GM12878 (cell line): ENCODE data around the gene PTPRH. TPM values are rescaled to one million over a fixed set of nuclear protein-coding genes. Genes with fewer than 3 reads are reported as not detected.

Experiments
- ATAC-seq: fragments of 200-7000 bp; cut with Tn5 transposase; 3 replicates; pipeline ENCODE4 v1.9.1; 2020; ENCODE audit warnings: mild to moderate bottlenecking, moderate library complexity
- BruUV-seq: library from RNA; stranded (reverse); fragments of 400-500 nt; replicated peaks from 2 replicates; lab custom pipeline; 2021; lab: Mats Ljungman, UMichigan
- CTCF ChIA-PET: fragments of 300-600 bp; sonication (Branson Sonifier 250); formaldehyde crosslinking; extraction: SDS; loops from one replicate; lab custom pipeline; 2021; ENCODE audit warnings: inconsistent platforms; lab: Yijun Ruan, JAX
- POLR2A ChIA-PET: fragments of 350-600 bp; formaldehyde crosslinking; extraction: SDS; loops from one replicate; lab custom pipeline; 2021; ENCODE audit warnings: inconsistent platforms; lab: Charles Lee
- RAD21 ChIA-PET: fragments of 300-600 bp; sonication (Branson Sonifier 250); formaldehyde crosslinking; loops from one replicate; lab custom pipeline; 2023; ENCODE audit warnings: antibody characterized with exemption; ENCODE audit not compliant: unreplicated experiment; lab: Charles Lee
- SMC1A ChIA-PET: fragments of 300-600 bp; sonication (Branson Sonifier 250); formaldehyde crosslinking; loops from one replicate; lab custom pipeline; 2023; ENCODE audit not compliant: unreplicated experiment, uncharacterized antibody; lab: Charles Lee
- DNase-seq: peaks from one replicate; pipeline ENCODE4 v3.0.0-alpha.2; 2011; ENCODE audit warnings: low read depth, low spot score
- FAIRE-seq: peaks from 3 replicates; lab custom pipeline; 2011; peaks lifted over from hg19 to GRCh38; lab: Jason Lieb, UNC
- H2AFZ ChIP-seq: 2 replicates; pipeline ENCODE4 v1.6.0; 2011; ENCODE audit warnings: low read depth, low read length, control low read depth; ENCODE audit not compliant: control insufficient read depth
- H3K27ac ChIP-seq: 2 replicates; pipeline ENCODE4 v1.5.1; 2011; ENCODE audit warnings: control low read depth; ENCODE audit not compliant: control insufficient read depth, insufficient read depth
- H3K27me3 ChIP-seq, 2 experiments: replicated peaks in 1 of 2; 2 replicates each; pipeline versions ENCODE4 v1.6.0 to v1.6.1; 2011; ENCODE audit warnings: low read length in 1 of 2; ENCODE audit not compliant: control insufficient read depth in 2 of 2, insufficient read depth in 2 of 2
- H3K36me3 ChIP-seq, 2 experiments: 2 replicates each; pipeline ENCODE4 v1.5.1; 2011; ENCODE audit warnings: low read length in 1 of 2; ENCODE audit not compliant: control insufficient read depth in 2 of 2, insufficient read depth in 2 of 2
- H3K4me1 ChIP-seq: 2 replicates; pipeline ENCODE4 v1.6.1; 2011; ENCODE audit warnings: mild to moderate bottlenecking, low read length, moderate library complexity, mixed read lengths; ENCODE audit not compliant: control insufficient read depth, insufficient read depth
- H3K4me2 ChIP-seq: 2 replicates; pipeline ENCODE4 v1.6.0; 2011; ENCODE audit warnings: control low read depth; ENCODE audit not compliant: control insufficient read depth, insufficient read depth
- H3K4me3 ChIP-seq: fragments of 200-600 bp; sonication (generic); 2 replicates; pipeline ENCODE4 v1.5.1; 2016
- H3K79me2 ChIP-seq: 2 replicates; pipeline ENCODE4 v1.6.0; 2011; ENCODE audit warnings: low read length; ENCODE audit not compliant: control insufficient read depth, insufficient read depth
- H3K9ac ChIP-seq: 2 replicates; pipeline ENCODE4 v1.8.0; 2011; ENCODE audit warnings: low read length, control low read depth, mixed read lengths; ENCODE audit not compliant: control insufficient read depth, insufficient read depth
- H3K9me3 ChIP-seq: replicated peaks from 3 replicates; pipeline ENCODE4 v1.5.1; 2011; ENCODE audit warnings: mild to moderate bottlenecking, low read length; ENCODE audit not compliant: control insufficient read depth, insufficient read depth
- H4K20me1 ChIP-seq: 2 replicates; pipeline ENCODE4 v1.6.0; 2011; ENCODE audit not compliant: control insufficient read depth, insufficient read depth
- CBX3 ChIP-seq: fragments of 200-600 bp; sonication (generic); IDR thresholded peaks from 2 replicates; pipeline ENCODE4 v1.6.1; 2016; ENCODE audit warnings: low read depth, borderline replicate concordance
- CTCF ChIP-seq, 3 experiments: IDR thresholded peaks in 2 of 3; conservative IDR thresholded peaks in 1 of 3; 2 replicates each; pipeline ENCODE4 v1.5.1; 2011; ENCODE audit warnings: low read depth in 3 of 3, low read length in 3 of 3, mild to moderate bottlenecking in 3 of 3, control low read depth in 2 of 3, moderate library complexity in 2 of 3, inconsistent platforms in 1 of 3, mixed read lengths in 1 of 3; ENCODE audit not compliant: control insufficient read depth in 2 of 3, insufficient read depth in 1 of 3; ENCODE audit errors: extremely low read depth in 1 of 3
- ESRRA ChIP-seq: IDR thresholded peaks from 2 replicates; pipeline ENCODE4 v1.6.1; 2012; ENCODE audit warnings: mild to moderate bottlenecking, low read length, improper control_type of control experiment
- FOXM1 ChIP-seq: IDR thresholded peaks from 2 replicates; pipeline ENCODE4 v1.6.1; 2012; ENCODE audit warnings: low read depth, mild to moderate bottlenecking, inconsistent platforms, low read length, moderate library complexity
- IRF3 ChIP-seq: fragments of 450-650 bp; IDR thresholded peaks from 2 replicates; pipeline ENCODE4 v1.6.1; 2014; ENCODE audit warnings: mild to moderate bottlenecking
- JUNB ChIP-seq: IDR thresholded peaks from 2 replicates; pipeline ENCODE4 v1.6.1; 2016; ENCODE audit warnings: antibody characterized with exemption, mild to moderate bottlenecking
- JUND ChIP-seq: IDR thresholded peaks from 2 replicates; pipeline ENCODE4 v1.6.1; 2012; ENCODE audit warnings: low read depth, mild to moderate bottlenecking, low read length, improper control_type of control experiment, moderate library complexity
- MYC ChIP-seq: IDR thresholded peaks from 2 replicates; pipeline ENCODE4 v1.6.1; 2011; ENCODE audit warnings: mild to moderate bottlenecking, low read length, moderate library complexity, inconsistent platforms; ENCODE audit not compliant: insufficient read depth, insufficient replicate concordance, insufficient read length, severe bottlenecking
- NFYB ChIP-seq: IDR thresholded peaks from 2 replicates; pipeline ENCODE4 v1.6.1; 2011; ENCODE audit warnings: low read depth, mild to moderate bottlenecking, low read length, improper control_type of control experiment, moderate library complexity; ENCODE audit not compliant: insufficient read depth
- NR2F1 ChIP-seq: fragments of 450-650 bp; conservative IDR thresholded peaks from 2 replicates; pipeline ENCODE4 v1.6.1; 2017; ENCODE audit warnings: mild to moderate bottlenecking
- NRF1 ChIP-seq: conservative IDR thresholded peaks from 2 replicates; pipeline ENCODE4 v1.6.1; 2011; ENCODE audit warnings: mild to moderate bottlenecking, low read depth, low read length, improper control_type of control experiment
- PKNOX1 ChIP-seq: fragments of 450-650 bp; IDR thresholded peaks from 2 replicates; pipeline ENCODE4 v1.6.1; 2016; ENCODE audit warnings: mild to moderate bottlenecking
- SIN3A ChIP-seq: IDR thresholded peaks from 2 replicates; pipeline ENCODE4 v1.6.1; 2012; ENCODE audit warnings: low read depth, low read length, improper control_type of control experiment
- SPI1 ChIP-seq: IDR thresholded peaks from 2 replicates; pipeline ENCODE4 v1.6.1; 2011; ENCODE audit warnings: low read depth, mild to moderate bottlenecking, low read length, moderate library complexity, borderline replicate concordance; ENCODE audit not compliant: insufficient read depth
- STAT1 ChIP-seq: fragments of 450-650 bp; conservative IDR thresholded peaks from 2 replicates; pipeline ENCODE4 v1.6.1; 2014; ENCODE audit warnings: antibody characterized with exemption, mild to moderate bottlenecking
- TAF1 ChIP-seq: IDR thresholded peaks from 2 replicates; pipeline ENCODE4 v1.6.1; 2011; ENCODE audit warnings: mild to moderate bottlenecking, low read depth, low read length, borderline replicate concordance
- ZBTB33 ChIP-seq: fragments of 450-650 bp; IDR thresholded peaks from 2 replicates; pipeline ENCODE4 v1.6.1; 2017; ENCODE audit warnings: mild to moderate bottlenecking
- ZZZ3 ChIP-seq: IDR thresholded peaks from 2 replicates; pipeline ENCODE4 v1.6.1; 2011; ENCODE audit warnings: low read depth; ENCODE audit not compliant: control insufficient read depth, insufficient read length
- WGBS: methylation state at CpG from one replicate; pipeline ENCODE4 v1.1.6; 2016; ENCODE audit warnings: low lambda C conversion rate; ENCODE audit not compliant: insufficient replicate concordance, insufficient coverage; ENCODE audit errors: missing lambda C conversion rate; 5-methylcytosine and 5-hydroxymethylcytosine counted together
- in situ Hi-C: fragments of 300-500 bp; cut with MboI; formaldehyde crosslinking; loops from 9 replicates; pipeline ENCODE4 v1.14.3; 2018; ENCODE audit warnings: mixed read lengths
- intact Hi-C: fragments of 100-400 bp; cut with micrococcal nuclease; formaldehyde crosslinking; loops from one replicate; pipeline ENCODE4 v1.14.2; 2022; ENCODE audit not compliant: unreplicated experiment
- polyA plus RNA-seq, 11 experiments: library from polyadenylated mRNA; depleted of rRNA in 4 of 11; unstranded in 6 of 11; stranded (reverse) in 5 of 11; fragments of >200 nt; fragmentation: Nextera tagmentation in 4 of 11; fragmentation: Illumina TruSeq in 1 of 11; extraction: Ambion mirVana in 4 of 11; extraction: Trizol in 1 of 11; gene quantifications; 1 replicate in 1 of 11; 2 replicates in 10 of 11; pipeline versions ENCODE4 v1.2.1 to v1.2.3, GENCODE V29; 2011 to 2016; ENCODE audit warnings: inconsistent platforms in 2 of 11, missing spikeins in 2 of 11, low read depth in 1 of 11
- total RNA-seq, 4 experiments: library from RNA; depleted of rRNA in 3 of 4; stranded (reverse); fragments of >200 nt in 3 of 4; fragmentation: Illumina TruSeq in 1 of 4; extraction: Trizol in 1 of 4; gene quantifications; 2 replicates each; pipeline versions ENCODE4 v1.2.1 to v1.2.3, GENCODE V29; 2013 to 2021

PTPRH gene
- total and polyA plus RNA-seq, 10 of the 15 experiments (the other 5 are each of a cell fraction or from before 2014, with no cell fraction given) = 0.08 TPM; not detected in 9

GRCh38 chr19:55242517-55242916, 33.2 kb upstream of the PTPRH start:
- H2AFZ ChIP-seq = no peak overlapping the region
- CTCF ChIA-PET = no interaction called here
- H3K36me3 ChIP-seq = peaks cover 25 to 71% of the 10 kb centered on the region in 2 experiments; a peak in 3 of 4 replicates
- no peak overlapping the region for H3K9ac ChIP-seq
- SMC1A ChIA-PET = no interaction called here
- in situ Hi-C loops = no loop called here
- H3K4me2 ChIP-seq = no peak overlapping the region
- H4K20me1 ChIP-seq = no peaks in the 10 kb centered on the region
- H3K79me2 ChIP-seq = peaks cover 3% of the 10 kb centered on the region
- no TSS peak for BruUV-seq
- RAD21 ChIA-PET = no interaction called here
- DNase-seq (no peak), ATAC-seq (no peak), FAIRE-seq (no peak)
- H3K27ac ChIP-seq = no peak overlapping the region
- no peaks in the 10 kb centered on the region for H3K4me1 ChIP-seq
- 92% methylated on average over 7 of the region's 7 CpGs for WGBS
- H3K9me3 ChIP-seq = no peaks in the 10 kb centered on the region
- no peak overlapping the region for H3K4me3 ChIP-seq
- no peaks in the 10 kb centered on the region for H3K27me3 ChIP-seq
- POLR2A ChIA-PET = no interaction called here
- intact Hi-C loops = no loop called here
- TF ChIP-seq SIN3A = no peak
- TF ChIP-seq NR2F1 = no peak
- no peak for TF ChIP-seq NRF1
- TF ChIP-seq ESRRA = no peak
- no peak for TF ChIP-seq CTCF (IDR thresholded peaks at IDR 0.05 in 2 of 3, conservative IDR thresholded peaks at IDR 0.05 in 1 of 3; ENCODE audit: control insufficient read depth in 2 of 3, extremely low read depth in 1 of 3, insufficient read depth in 1 of 3, low read depth in 3 of 3, low read length in 3 of 3)
- TF ChIP-seq MYC = no peak
- no peak for TF ChIP-seq NFYB
- no peak for TF ChIP-seq JUNB
- TF ChIP-seq ZBTB33 = no peak
- TF ChIP-seq JUND = no peak
- no peak for TF ChIP-seq PKNOX1
- TF ChIP-seq IRF3 = no peak
- no peak for TF ChIP-seq SPI1
- TF ChIP-seq ZZZ3 = no peak
- no peak for TF ChIP-seq TAF1
- TF ChIP-seq CBX3 = no peak
- no peak for TF ChIP-seq STAT1
- no peak for TF ChIP-seq FOXM1
